Keratinocyte (primary cell): ENCODE data around the gene SLC27A4. TPM values are rescaled to one million over a fixed set of nuclear protein-coding genes. Genes with fewer than 3 reads are reported as not detected.

Experiments
- DNase-seq: peaks from one replicate; pipeline ENCODE4 v3.0.0-alpha.2; 2011; ENCODE audit warnings: low read depth, missing footprints, low spot score
- FAIRE-seq: peaks from 2 replicates; lab custom pipeline; 2011; peaks lifted over from hg19 to GRCh38; lab: Jason Lieb, UNC
- H2AFZ ChIP-seq: 2 replicates; pipeline ENCODE4 v1.6.0; 2012; ENCODE audit warnings: low read length, control low read depth, inconsistent platforms; ENCODE audit not compliant: control insufficient read depth
- H3K27ac ChIP-seq: 2 replicates; pipeline ENCODE4 v1.5.1; 2011; ENCODE audit warnings: low read length; ENCODE audit not compliant: control insufficient read depth, insufficient read depth
- H3K27me3 ChIP-seq: 3 replicates; pipeline ENCODE4 v1.6.0; 2011; ENCODE audit warnings: low read length; ENCODE audit not compliant: control insufficient read depth, insufficient read depth; ENCODE audit errors: extremely low read depth
- H3K36me3 ChIP-seq, 2 experiments: 2 replicates in 1 of 2; 3 replicates in 1 of 2; pipeline ENCODE4 v1.5.1; 2011; ENCODE audit warnings: low read length in 2 of 2, mild to moderate bottlenecking in 1 of 2; ENCODE audit not compliant: control insufficient read depth in 2 of 2, insufficient read depth in 2 of 2; ENCODE audit errors: extremely low read depth in 1 of 2
- H3K4me1 ChIP-seq: 3 replicates; pipeline ENCODE4 v1.5.1; 2011; ENCODE audit warnings: low read length; ENCODE audit not compliant: control insufficient read depth, insufficient read depth; ENCODE audit errors: extremely low read depth
- H3K4me2 ChIP-seq: 3 replicates; pipeline ENCODE4 v1.6.0; 2011; ENCODE audit warnings: low read depth, low read length; ENCODE audit not compliant: control insufficient read depth, insufficient read depth; ENCODE audit errors: extremely low read depth
- H3K4me3 ChIP-seq, 3 experiments: fragments of 200-600 bp in 1 of 3; sonication (generic) in 1 of 3; 2 replicates in 2 of 3; 3 replicates in 1 of 3; pipeline ENCODE4 v1.5.1; 2011 to 2016; ENCODE audit warnings: low read length in 3 of 3, mild to moderate bottlenecking in 3 of 3, control low read depth in 2 of 3, inconsistent platforms in 1 of 3, low read depth in 1 of 3, mixed read lengths in 1 of 3, mixed run types in 1 of 3, moderate library complexity in 1 of 3; ENCODE audit not compliant: control insufficient read depth in 2 of 3, insufficient read depth in 2 of 3; ENCODE audit errors: extremely low read depth in 1 of 3
- H3K79me2 ChIP-seq: 2 replicates; pipeline ENCODE4 v1.6.0; 2012; ENCODE audit warnings: low read length; ENCODE audit not compliant: control insufficient read depth, insufficient read depth
- H3K9ac ChIP-seq: 3 replicates; pipeline ENCODE4 v1.6.0; 2011; ENCODE audit warnings: low read length; ENCODE audit not compliant: control insufficient read depth, insufficient read depth; ENCODE audit errors: extremely low read depth
- H3K9me1 ChIP-seq: 3 replicates; pipeline ENCODE4 v1.6.0; 2011; ENCODE audit warnings: low read length; ENCODE audit not compliant: control insufficient read depth, insufficient read depth; ENCODE audit errors: extremely low read depth
- H3K9me3 ChIP-seq: 2 replicates; pipeline ENCODE4 v1.5.1; 2012; ENCODE audit warnings: low read depth, low read length; ENCODE audit not compliant: control insufficient read depth
- H4K20me1 ChIP-seq: 3 replicates; pipeline ENCODE4 v1.6.0; 2011; ENCODE audit warnings: low read length; ENCODE audit not compliant: control insufficient read depth, insufficient read depth; ENCODE audit errors: extremely low read depth
- EZH2 ChIP-seq: IDR thresholded peaks from one replicate; pipeline ENCODE4 v1.6.1; 2012; ENCODE audit warnings: inconsistent platforms, mild to moderate bottlenecking, low read length, moderate library complexity
- dilution Hi-C: fragments of 300-500 bp; cut with MboI; formaldehyde crosslinking; loops from one replicate; pipeline ENCODE4 v1.7.0; 2020; ENCODE audit warnings: low sequenced_read_pairs; ENCODE audit not compliant: extremely low pct_ligation_motif_present
- polyA plus RNA-seq, 5 experiments: library from polyadenylated mRNA; depleted of rRNA in 3 of 5; stranded (reverse) in 3 of 5; stranded (forward) in 1 of 5; unstranded in 1 of 5; fragments of >200 nt; gene quantifications; 1 replicate in 1 of 5; 2 replicates in 3 of 5; 3 replicates in 1 of 5; pipeline versions ENCODE4 v1.2.1 to v1.2.3, GENCODE V29; 2011 to 2012; ENCODE audit warnings: missing spikeins in 2 of 5, low read depth in 1 of 5, low replicate concordance in 1 of 5
- TF ChIP-seq, protein P1 (sequence below), 3 experiments: IDR thresholded peaks in 1 of 3; conservative IDR thresholded peaks in 1 of 3; optimal IDR thresholded peaks in 1 of 3; 2 replicates in 2 of 3; 3 replicates in 1 of 3; pipeline versions ENCODE3 to v1.5.1; 2011; ENCODE audit warnings: low read length in 3 of 3, mild to moderate bottlenecking in 3 of 3, moderate library complexity in 2 of 3, control low read depth in 1 of 3, inconsistent platforms in 1 of 3; ENCODE audit not compliant: insufficient read depth in 2 of 3; ENCODE audit errors: extremely low read depth in 1 of 3

Gene SLC27A4
- polyA plus RNA-seq, 1 donor (not counting 4 experiments of a cell fraction or from before 2014, with no cell fraction given): 17.3 TPM

DNA sequence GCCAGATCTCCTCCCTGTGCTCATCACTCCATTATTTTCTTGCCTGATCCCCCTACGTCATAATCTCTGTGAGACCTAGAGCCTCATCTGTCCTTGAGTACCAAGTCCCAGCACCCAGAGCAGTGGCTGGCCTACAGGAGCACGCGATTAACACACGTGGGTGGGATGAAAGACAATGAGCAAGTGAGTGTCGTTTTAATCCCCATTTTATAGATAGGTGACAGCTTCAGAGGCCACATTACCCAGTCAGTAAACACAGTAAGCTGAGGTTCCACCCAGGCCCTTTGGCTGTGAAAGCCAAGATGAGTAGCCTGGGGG is 35.4 kb upstream of the SLC27A4 start:
- no peak overlapping the region for H3K4me3 ChIP-seq
- peaks cover 23% of the 10 kb centered on the region for H3K4me1 ChIP-seq
- H3K36me3 ChIP-seq: peaks cover 4 to 6% of the 10 kb centered on the region in 2 experiments
- dilution Hi-C loops: no loop called here
- H3K9me3 ChIP-seq: no peaks in the 10 kb centered on the region
- no peaks in the 10 kb centered on the region for H3K27me3 ChIP-seq
- H2AFZ ChIP-seq: no peak overlapping the region
- H4K20me1 ChIP-seq: no peaks in the 10 kb centered on the region
- H3K79me2 ChIP-seq: no peaks in the 10 kb centered on the region
- TF ChIP-seq EZH2: no peak
- TF ChIP-seq, protein P1, sequence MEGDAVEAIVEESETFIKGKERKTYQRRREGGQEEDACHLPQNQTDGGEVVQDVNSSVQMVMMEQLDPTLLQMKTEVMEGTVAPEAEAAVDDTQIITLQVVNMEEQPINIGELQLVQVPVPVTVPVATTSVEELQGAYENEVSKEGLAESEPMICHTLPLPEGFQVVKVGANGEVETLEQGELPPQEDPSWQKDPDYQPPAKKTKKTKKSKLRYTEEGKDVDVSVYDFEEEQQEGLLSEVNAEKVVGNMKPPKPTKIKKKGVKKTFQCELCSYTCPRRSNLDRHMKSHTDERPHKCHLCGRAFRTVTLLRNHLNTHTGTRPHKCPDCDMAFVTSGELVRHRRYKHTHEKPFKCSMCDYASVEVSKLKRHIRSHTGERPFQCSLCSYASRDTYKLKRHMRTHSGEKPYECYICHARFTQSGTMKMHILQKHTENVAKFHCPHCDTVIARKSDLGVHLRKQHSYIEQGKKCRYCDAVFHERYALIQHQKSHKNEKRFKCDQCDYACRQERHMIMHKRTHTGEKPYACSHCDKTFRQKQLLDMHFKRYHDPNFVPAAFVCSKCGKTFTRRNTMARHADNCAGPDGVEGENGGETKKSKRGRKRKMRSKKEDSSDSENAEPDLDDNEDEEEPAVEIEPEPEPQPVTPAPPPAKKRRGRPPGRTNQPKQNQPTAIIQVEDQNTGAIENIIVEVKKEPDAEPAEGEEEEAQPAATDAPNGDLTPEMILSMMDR (optimal IDR thresholded peaks at IDR 0.05 in 1 of 3, IDR thresholded peaks at IDR 0.05 in 1 of 3, conservative IDR thresholded peaks at IDR 0.05 in 1 of 3; ENCODE audit: extremely low read depth in 1 of 3, insufficient read depth in 2 of 3, low read length in 3 of 3): no peak
- H3K9ac ChIP-seq: no peak overlapping the region
- H3K27ac ChIP-seq: no peak overlapping the region
- no peaks in the 10 kb centered on the region for H3K9me1 ChIP-seq
- DNase-seq (no peak), FAIRE-seq (no peak)
- no peak overlapping the region for H3K4me2 ChIP-seq

DNA sequence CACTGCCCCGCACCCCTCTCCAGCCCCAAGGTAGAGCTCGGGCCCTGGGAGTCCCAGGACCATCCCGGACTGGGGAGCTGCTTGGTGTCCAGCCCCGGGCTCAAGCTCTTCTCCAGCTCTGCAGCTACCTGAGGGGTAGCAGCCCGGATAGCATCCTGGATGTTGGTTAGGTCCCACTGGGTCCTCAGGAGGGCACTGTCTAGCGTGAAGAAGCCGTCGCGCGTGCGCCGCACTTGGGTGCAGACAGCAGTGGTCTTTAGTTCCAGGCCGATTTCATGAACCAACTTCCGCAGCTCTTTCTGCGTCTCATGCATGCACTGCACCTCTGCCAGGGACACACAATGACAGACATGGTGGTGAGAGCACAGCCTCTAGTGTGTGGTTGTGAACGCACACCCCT is 30.8 kb upstream of the SLC27A4 start:
- dilution Hi-C loops: no loop called here
- no peak for FAIRE-seq
- no peaks in the 10 kb centered on the region for H4K20me1 ChIP-seq

More for the DNA sequence above, 30.8 kb upstream of the SLC27A4 start:
- no peaks in the 10 kb centered on the region for H3K9me1 ChIP-seq
- H3K9ac ChIP-seq: no peak overlapping the region
- no peak overlapping the region for H3K4me3 ChIP-seq
- no peaks in the 10 kb centered on the region for H3K27me3 ChIP-seq
- H3K79me2 ChIP-seq: no peaks in the 10 kb centered on the region
- DNase-seq: no peak
- H2AFZ ChIP-seq: no peak overlapping the region
- peaks cover 23% of the 10 kb centered on the region for H3K4me1 ChIP-seq
- peaks cover 15 to 22% of the 10 kb centered on the region in 2 experiments for H3K36me3 ChIP-seq
- no peaks in the 10 kb centered on the region for H3K9me3 ChIP-seq
- H3K4me2 ChIP-seq: no peak overlapping the region
- TF ChIP-seq, protein P1 (optimal IDR thresholded peaks at IDR 0.05 in 1 of 3, IDR thresholded peaks at IDR 0.05 in 1 of 3, conservative IDR thresholded peaks at IDR 0.05 in 1 of 3; ENCODE audit: extremely low read depth in 1 of 3, insufficient read depth in 2 of 3, low read length in 3 of 3): no peak
- no peak for TF ChIP-seq EZH2
- no peak overlapping the region for H3K27ac ChIP-seq
